DND-41 (cell line): ENCODE data around the gene DUSP1.

ENCODE experiments used
- EZH2 ChIP-seq: IDR thresholded peaks from 3 replicates; pipeline ENCODE4 v1.6.1; 2012; ENCODE audit warnings: borderline replicate concordance, low read depth, mild to moderate bottlenecking, moderate library complexity, low read length, inconsistent platforms; ENCODE audit not compliant: severe bottlenecking
- TF ChIP-seq, protein P1 (sequence below): IDR thresholded peaks from 2 replicates; pipeline ENCODE4 v1.5.1; 2012; ENCODE audit warnings: borderline replicate concordance, low read length, moderate library complexity, mild to moderate bottlenecking; ENCODE audit not compliant: poor library complexity, severe bottlenecking; ENCODE audit errors: extremely low read depth

DNA sequence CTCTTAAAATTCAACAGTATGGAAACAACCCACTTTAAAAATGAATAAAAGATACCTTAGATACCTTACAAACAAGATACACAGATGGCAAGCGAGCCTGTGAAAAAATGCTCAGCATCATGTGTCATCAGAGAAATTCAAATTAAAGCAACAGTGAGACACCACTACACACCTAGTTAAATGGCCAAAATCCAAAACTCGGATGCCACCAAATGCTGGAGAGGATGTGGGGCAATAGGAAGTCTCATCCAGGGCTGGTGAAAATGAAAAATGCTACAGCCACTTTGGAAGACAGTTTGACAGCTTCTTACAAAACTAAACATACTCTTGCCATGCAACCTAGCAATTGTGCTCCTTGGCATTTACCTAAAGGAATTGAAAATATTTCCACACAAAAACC lies 17.9 kb downstream of the DUSP1 start:
- TF ChIP-seq, protein P1, sequence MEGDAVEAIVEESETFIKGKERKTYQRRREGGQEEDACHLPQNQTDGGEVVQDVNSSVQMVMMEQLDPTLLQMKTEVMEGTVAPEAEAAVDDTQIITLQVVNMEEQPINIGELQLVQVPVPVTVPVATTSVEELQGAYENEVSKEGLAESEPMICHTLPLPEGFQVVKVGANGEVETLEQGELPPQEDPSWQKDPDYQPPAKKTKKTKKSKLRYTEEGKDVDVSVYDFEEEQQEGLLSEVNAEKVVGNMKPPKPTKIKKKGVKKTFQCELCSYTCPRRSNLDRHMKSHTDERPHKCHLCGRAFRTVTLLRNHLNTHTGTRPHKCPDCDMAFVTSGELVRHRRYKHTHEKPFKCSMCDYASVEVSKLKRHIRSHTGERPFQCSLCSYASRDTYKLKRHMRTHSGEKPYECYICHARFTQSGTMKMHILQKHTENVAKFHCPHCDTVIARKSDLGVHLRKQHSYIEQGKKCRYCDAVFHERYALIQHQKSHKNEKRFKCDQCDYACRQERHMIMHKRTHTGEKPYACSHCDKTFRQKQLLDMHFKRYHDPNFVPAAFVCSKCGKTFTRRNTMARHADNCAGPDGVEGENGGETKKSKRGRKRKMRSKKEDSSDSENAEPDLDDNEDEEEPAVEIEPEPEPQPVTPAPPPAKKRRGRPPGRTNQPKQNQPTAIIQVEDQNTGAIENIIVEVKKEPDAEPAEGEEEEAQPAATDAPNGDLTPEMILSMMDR, result no peak
- TF ChIP-seq EZH2, result no peak
